H1 (cell line): ENCODE results near the gene RNF39. TPM values are rescaled to one million over a fixed set of nuclear protein-coding genes. Genes with fewer than 3 reads are reported as not detected.

Experiments
- CBX5 ChIP-seq: fragments of 300-800, 300-1000 bp; sonication (generic); IDR thresholded peaks from 2 replicates; pipeline ENCODE4 v1.7.1; 2016; ENCODE audit warnings: antibody characterized with exemption, low read length, low read depth
- CHD2 ChIP-seq: IDR thresholded peaks from 2 replicates; pipeline ENCODE4 v1.6.1; 2012; ENCODE audit warnings: low read length, improper control_type of control experiment
- E2F6 ChIP-seq: IDR thresholded peaks from 2 replicates; pipeline ENCODE4 v1.6.1; 2012; ENCODE audit warnings: inconsistent platforms
- EGR1 ChIP-seq: IDR thresholded peaks from 2 replicates; pipeline ENCODE4 v1.6.1; 2011; ENCODE audit warnings: low read depth, low read length, borderline replicate concordance
- KDM5A ChIP-seq: fragments of 200-600 bp; IDR thresholded peaks from 2 replicates; pipeline ENCODE4 v1.7.1; 2012; ENCODE audit warnings: mild to moderate bottlenecking, low read length, inconsistent platforms, mixed read lengths
- RXRA ChIP-seq: IDR thresholded peaks from 2 replicates; pipeline ENCODE4 v1.6.1; 2011; ENCODE audit warnings: low read depth, mild to moderate bottlenecking, low read length, moderate library complexity; ENCODE audit not compliant: insufficient read depth
- SIN3A ChIP-seq, 2 experiments: IDR thresholded peaks in 1 of 2; conservative IDR thresholded peaks in 1 of 2; 2 replicates each; pipeline ENCODE4 v1.6.1; 2011 to 2012; ENCODE audit warnings: low read length in 2 of 2, improper control_type of control experiment in 1 of 2, low read depth in 1 of 2, mild to moderate bottlenecking in 1 of 2
- SP1 ChIP-seq: IDR thresholded peaks from 2 replicates; pipeline ENCODE4 v1.6.1; 2011; ENCODE audit warnings: low read depth, low read length
- polyA plus RNA-seq, 7 experiments: library from polyadenylated mRNA; depleted of rRNA in 3 of 7; stranded (reverse) in 5 of 7; unstranded in 2 of 7; fragments of >200 nt in 5 of 7; fragments of 200-250 nt in 2 of 7; gene quantifications; 1 replicate in 5 of 7; 2 replicates in 1 of 7; 4 replicates in 1 of 7; pipeline versions ENCODE4 v1.2.1 to v1.2.3, GENCODE V29; 2011 to 2013; ENCODE audit warnings: missing spikeins in 2 of 7, mixed read lengths in 2 of 7
- total RNA-seq: library from RNA; stranded (reverse); fragmentation: NEBNext Ultra II Directional; extraction: Animal tissue kit (Norgen Biotek cat#: 25700); gene quantifications from 2 replicates; pipeline ENCODE4 v1.2.1, GENCODE V29; 2021

RNF39 gene
- total and polyA plus RNA-seq, 2 of the 8 experiments (the other 6 are each of a cell fraction or from before 2014, with no cell fraction given) = 1.4 to 2.3 TPM

- TF ChIP-seq E2F6 (no peak), CBX5 (no peak), SP1 (no peak), EGR1 (no peak), KDM5A (no peak), SIN3A (conservative IDR thresholded peaks at IDR 0.05 in 1 of 2, IDR thresholded peaks at IDR 0.05 in 1 of 2; ENCODE audit: low read depth in 1 of 2, low read length in 2 of 2) (no peak), RXRA (no peak), CHD2 (no peak)
- TF ChIP-seq, all 59 proteins: peak for 0
Measured at GRCh38 chr6:30112402-30112994, 36.9 kb upstream of the RNF39 start (continued).
